H1 (cell line): Measurements from ENCODE around the gene GMEB2. TPM values are rescaled to one million over a fixed set of nuclear protein-coding genes. Genes with fewer than 3 reads are reported as not detected.

Experiments used
- CTCF ChIA-PET: fragments of 300-600 bp; sonication (Branson Sonifier 250); formaldehyde crosslinking; loops from one replicate; lab custom pipeline; 2021; ENCODE audit not compliant: partially characterized antibody; lab: Charles Lee
- POLR2A ChIA-PET: fragments of 300-600 bp; sonication (Branson Sonifier 250); formaldehyde crosslinking; loops from one replicate; lab custom pipeline; 2021; ENCODE audit warnings: inconsistent platforms; ENCODE audit not compliant: partially characterized antibody; lab: Charles Lee
- DNase-seq, 2 experiments: peaks; one replicate each; pipeline versions ENCODE4 v3.0.0 to v3.0.0-alpha.2; 2010 to 2022; ENCODE audit warnings: low spot score in 2 of 2, low read depth in 1 of 2, mixed read lengths in 1 of 2
- FAIRE-seq: peaks from 2 replicates; lab custom pipeline; 2011; peaks lifted over from hg19 to GRCh38; lab: Jason Lieb, UNC
- H2AFZ ChIP-seq: 2 replicates; pipeline ENCODE4 v1.8.1; 2012; ENCODE audit warnings: low read length, inconsistent platforms
- H2AK5ac ChIP-seq: 2 replicates; pipeline ENCODE4 v1.6.1; 2013; ENCODE audit warnings: low read depth, low read length
- H2BK120ac ChIP-seq: replicated peaks from 2 replicates; pipeline ENCODE3; 2013; ENCODE audit warnings: low read depth, low read length, inconsistent platforms
- H2BK12ac ChIP-seq: 2 replicates; pipeline ENCODE4 v1.6.1; 2013; ENCODE audit warnings: low read depth, low read length
- H2BK15ac ChIP-seq: 2 replicates; pipeline ENCODE4 v1.6.1; 2013; ENCODE audit warnings: low read length
- H2BK20ac ChIP-seq: 2 replicates; pipeline ENCODE4 v1.6.1; 2013; ENCODE audit warnings: low read length
- H2BK5ac ChIP-seq: 2 replicates; pipeline ENCODE4 v1.6.1; 2013; ENCODE audit warnings: low read depth, low read length
- H3K14ac ChIP-seq: 2 replicates; pipeline ENCODE4 v1.6.1; 2013; ENCODE audit warnings: inconsistent platforms; ENCODE audit not compliant: insufficient read length
- H3K18ac ChIP-seq: 2 replicates; pipeline ENCODE4 v1.6.1; 2013; ENCODE audit warnings: low read length; ENCODE audit errors: extremely low read depth
- H3K23ac ChIP-seq: 2 replicates; pipeline ENCODE4 v1.6.1; 2013; ENCODE audit warnings: inconsistent platforms; ENCODE audit not compliant: insufficient read length
- H3K23me2 ChIP-seq: 2 replicates; pipeline ENCODE4 v1.6.1; 2013; ENCODE audit warnings: low read depth, low read length
- H3K27ac ChIP-seq: 2 replicates; pipeline ENCODE4 v1.6.1; 2011; ENCODE audit warnings: low read depth, low read length, inconsistent platforms
- H3K27me3 ChIP-seq, 4 experiments: replicated peaks in 1 of 4; 1 replicate in 1 of 4; 2 replicates in 3 of 4; pipeline versions ENCODE4 v1.6.1 to v1.8.1; 2011 to 2013; ENCODE audit warnings: low read length in 3 of 4, mild to moderate bottlenecking in 3 of 4, inconsistent platforms in 2 of 4, mixed read lengths in 2 of 4, moderate library complexity in 1 of 4; ENCODE audit not compliant: control insufficient read depth in 3 of 4, insufficient read depth in 3 of 4; ENCODE audit errors: extremely low read depth in 1 of 4
- H3K36me3 ChIP-seq, 4 experiments: 2 replicates each; pipeline versions ENCODE4 v1.6.1 to v1.8.1; 2011 to 2013; ENCODE audit warnings: mild to moderate bottlenecking in 4 of 4, low read length in 3 of 4, moderate library complexity in 2 of 4, control low read depth in 1 of 4, inconsistent platforms in 1 of 4; ENCODE audit not compliant: insufficient read depth in 4 of 4, control insufficient read depth in 2 of 4
- H3K4ac ChIP-seq: replicated peaks from 2 replicates; pipeline ENCODE3; 2013; ENCODE audit warnings: low read length, low read depth, mixed read lengths, inconsistent platforms; ENCODE audit not compliant: insufficient read length
- H3K4me1 ChIP-seq, 4 experiments: replicated peaks in 1 of 4; 1 replicate in 1 of 4; 2 replicates in 3 of 4; pipeline versions ENCODE4 v1.6.1 to v1.8.1; 2011 to 2013; ENCODE audit warnings: low read length in 3 of 4, inconsistent platforms in 2 of 4, mixed read lengths in 1 of 4; ENCODE audit not compliant: insufficient read depth in 4 of 4, control insufficient read depth in 3 of 4
- H3K4me2 ChIP-seq, 2 experiments: 2 replicates each; pipeline versions ENCODE4 v1.6.1 to v1.8.1; 2011 to 2013; ENCODE audit warnings: low read depth in 2 of 2, low read length in 2 of 2, control low read depth in 1 of 2, inconsistent platforms in 1 of 2, mild to moderate bottlenecking in 1 of 2; ENCODE audit not compliant: insufficient read depth in 1 of 2
- H3K4me3 ChIP-seq, 4 experiments: fragments of 200-600, 300-600 bp in 1 of 4; sonication (generic), shearing (Covaris generic), sonication (Bioruptor Twin) in 1 of 4; 2 replicates each; pipeline versions ENCODE4 v1.5.1 to v1.8.1; 2011 to 2016; ENCODE audit warnings: low read length in 4 of 4, low read depth in 3 of 4, control low read depth in 2 of 4, inconsistent platforms in 2 of 4, mild to moderate bottlenecking in 2 of 4, mixed read lengths in 1 of 4, moderate library complexity in 1 of 4; ENCODE audit not compliant: insufficient read depth in 2 of 4; ENCODE audit errors: extremely low read depth in 1 of 4
- H3K56ac ChIP-seq: replicated peaks from 2 replicates; pipeline ENCODE3; 2013; ENCODE audit warnings: low read depth, mild to moderate bottlenecking, mixed read lengths, low read length, inconsistent platforms; ENCODE audit not compliant: insufficient read length
- H3K79me1 ChIP-seq: 2 replicates; pipeline ENCODE4 v1.6.1; 2013; ENCODE audit warnings: low read depth, low read length, control low read depth
- H3K79me2 ChIP-seq, 2 experiments: 2 replicates each; pipeline versions ENCODE4 v1.6.1 to v1.8.1; 2012 to 2013; ENCODE audit warnings: low read length in 2 of 2, mild to moderate bottlenecking in 2 of 2, inconsistent platforms in 1 of 2; ENCODE audit not compliant: insufficient read depth in 2 of 2, control insufficient read depth in 1 of 2
- H3K9ac ChIP-seq, 4 experiments: replicated peaks in 1 of 4; 1 replicate in 1 of 4; 2 replicates in 3 of 4; pipeline versions ENCODE4 v1.6.1 to v1.8.1; 2011 to 2013; ENCODE audit warnings: low read depth in 3 of 4, low read length in 3 of 4, control low read depth in 2 of 4, mild to moderate bottlenecking in 2 of 4, moderate library complexity in 2 of 4, inconsistent platforms in 1 of 4; ENCODE audit errors: extremely low read depth in 1 of 4
- H3K9me3 ChIP-seq, 2 experiments: 2 replicates each; pipeline versions ENCODE4 v1.6.1 to v1.8.1; 2012 to 2013; ENCODE audit warnings: mild to moderate bottlenecking in 2 of 2, moderate library complexity in 2 of 2, control low read depth in 1 of 2, inconsistent platforms in 1 of 2, low read depth in 1 of 2, low read length in 1 of 2, mixed read lengths in 1 of 2; ENCODE audit not compliant: insufficient read depth in 2 of 2
- H4K20me1 ChIP-seq, 2 experiments: replicated peaks in 1 of 2; 2 replicates each; pipeline versions ENCODE3 to v1.8.1; 2011 to 2013; ENCODE audit warnings: inconsistent platforms in 2 of 2, low read length in 2 of 2, mild to moderate bottlenecking in 1 of 2; ENCODE audit not compliant: insufficient read depth in 2 of 2, control insufficient read depth in 1 of 2
- H4K5ac ChIP-seq: 2 replicates; pipeline ENCODE4 v1.6.1; 2013; ENCODE audit warnings: low read length, low read depth, mixed read lengths, inconsistent platforms; ENCODE audit not compliant: insufficient read length
- H4K8ac ChIP-seq: 2 replicates; pipeline ENCODE4 v1.8.0; 2013; ENCODE audit warnings: mild to moderate bottlenecking, moderate library complexity, low read length, inconsistent platforms; ENCODE audit not compliant: insufficient read depth; ENCODE audit errors: extremely low read depth
- H4K91ac ChIP-seq: replicated peaks from 2 replicates; pipeline ENCODE3; 2013; ENCODE audit warnings: low read length, mixed read lengths, inconsistent platforms; ENCODE audit not compliant: insufficient read length
- ASH2L ChIP-seq: fragments of 200-600, 300-600 bp; sonication (generic); IDR thresholded peaks from one replicate; pipeline ENCODE4 v1.7.1; 2017; ENCODE audit warnings: low read length
- CTBP2 ChIP-seq: IDR thresholded peaks from 2 replicates; pipeline ENCODE4 v1.7.0; 2011; ENCODE audit warnings: borderline replicate concordance, mild to moderate bottlenecking, moderate library complexity, mixed read lengths, low read length; ENCODE audit not compliant: insufficient read depth, insufficient read length
- GTF2F1 ChIP-seq: IDR thresholded peaks from 2 replicates; pipeline ENCODE4 v1.6.1; 2012; ENCODE audit warnings: low read depth, low read length, improper control_type of control experiment, borderline replicate concordance
- HDAC6 ChIP-seq: IDR thresholded peaks from one replicate; pipeline ENCODE4 v1.7.1; 2012; ENCODE audit warnings: low read depth, mild to moderate bottlenecking, inconsistent platforms, low read length, moderate library complexity
- JUN ChIP-seq: IDR thresholded peaks from 2 replicates; pipeline ENCODE4 v1.6.1; 2011; ENCODE audit warnings: low read depth, mild to moderate bottlenecking, improper control_type of control experiment, low read length
- JUND ChIP-seq: IDR thresholded peaks from 2 replicates; pipeline ENCODE4 v1.6.1; 2011; ENCODE audit warnings: mild to moderate bottlenecking, improper control_type of control experiment, low read length
- POU5F1 ChIP-seq: IDR thresholded peaks from 2 replicates; pipeline ENCODE4 v1.6.1; 2011; ENCODE audit warnings: low read depth, mild to moderate bottlenecking, low read length, moderate library complexity
- SIN3A ChIP-seq, 2 experiments: IDR thresholded peaks in 1 of 2; conservative IDR thresholded peaks in 1 of 2; 2 replicates each; pipeline ENCODE4 v1.6.1; 2011 to 2012; ENCODE audit warnings: low read length in 2 of 2, improper control_type of control experiment in 1 of 2, low read depth in 1 of 2, mild to moderate bottlenecking in 1 of 2
- SRF ChIP-seq: IDR thresholded peaks from 2 replicates; pipeline ENCODE4 v1.6.1; 2011; ENCODE audit warnings: mild to moderate bottlenecking, low read depth, low read length, moderate library complexity
- WGBS, 2 experiments: shearing (Covaris generic) in 1 of 2; methylation state at CpG; one replicate each; pipeline versions ENCODE4 v1.1.6 to v1.1.7; 2013 to 2015; ENCODE audit warnings: low lambda C conversion rate in 2 of 2, mixed read lengths in 2 of 2, inconsistent platforms in 1 of 2, low coverage in 1 of 2, missing lambda C conversion rate in 1 of 2; ENCODE audit not compliant: insufficient replicate concordance in 2 of 2, insufficient coverage in 1 of 2, insufficient read length in 1 of 2; ENCODE audit errors: extremely low coverage in 1 of 2, missing lambda C conversion rate in 1 of 2; 5-methylcytosine and 5-hydroxymethylcytosine counted together
- polyA plus RNA-seq, 7 experiments: library from polyadenylated mRNA; depleted of rRNA in 3 of 7; stranded (reverse) in 5 of 7; unstranded in 2 of 7; fragments of >200 nt in 5 of 7; fragments of 200-250 nt in 2 of 7; gene quantifications; 1 replicate in 5 of 7; 2 replicates in 1 of 7; 4 replicates in 1 of 7; pipeline versions ENCODE4 v1.2.1 to v1.2.3, GENCODE V29; 2011 to 2013; ENCODE audit warnings: missing spikeins in 2 of 7, mixed read lengths in 2 of 7
- total RNA-seq: library from RNA; stranded (reverse); fragmentation: NEBNext Ultra II Directional; extraction: Animal tissue kit (Norgen Biotek cat#: 25700); gene quantifications from 2 replicates; pipeline ENCODE4 v1.2.1, GENCODE V29; 2021

GMEB2 gene
- total and polyA plus RNA-seq, 2 of the 8 experiments (the other 6 are each of a cell fraction or from before 2014, with no cell fraction given): 12.9 to 14.2 TPM

- Histone ChIP-seq H3K14ac (no peak overlapping the region), H4K8ac (no peak overlapping the region), H4K91ac (no peak overlapping the region), H3K4me3 (no peak overlapping the region), H2BK5ac (no peak overlapping the region), H2AFZ (no peak overlapping the region), H3K4ac (no peak overlapping the region), H2BK120ac (no peak overlapping the region), H3K18ac (no peak overlapping the region), H3K9me3 (peaks cover 9% of the 10 kb centered on the region in 2 experiments; a peak in 3 of 4 replicates), H4K5ac (no peak overlapping the region), H3K27ac (no peak overlapping the region), H3K27me3 (no peaks in the 10 kb centered on the region; a peak in 2 of 7 replicates), H2BK15ac (no peak overlapping the region), H3K79me2 (peaks cover 0 to 36% of the 10 kb centered on the region in 2 experiments; a peak in 2 of 4 replicates), H3K23me2 (no peaks in the 10 kb centered on the region), H3K36me3 (peaks cover 5 to 20% (median 14%) of the 10 kb centered on the region in 4 experiments; a peak in 5 of 8 replicates), H3K23ac (no peak overlapping the region), H4K20me1 (peaks cover 3 to 5% of the 10 kb centered on the region in 2 experiments), H3K9ac (no peak overlapping the region), H3K56ac (no peak overlapping the region), H3K4me1 (no peaks in the 10 kb centered on the region; a peak in 1 of 7 replicates), H3K79me1 (peaks cover 9% of the 10 kb centered on the region), H2BK12ac (no peak overlapping the region), H2AK5ac (no peak overlapping the region), H3K4me2 (no peak overlapping the region), H2BK20ac (no peak overlapping the region)
- ChIA-PET CTCF (interaction anchor here (0.6 to 2.2 kb wide), 8 partner anchors 14 to 395 kb away, joined by 3 to 7 read pairs (median 3); no protein-coding TSS in a partner anchor), POLR2A (no interaction called here)
- 88% methylated on average over 11 of the region's 11 CpGs; no CpG with 5 or more reads in 1 of the 2 experiments for WGBS, 2 experiments
- no peak for DNase-seq
- FAIRE-seq: no peak
- TF ChIP-seq SIN3A (conservative IDR thresholded peaks at IDR 0.05 in 1 of 2, IDR thresholded peaks at IDR 0.05 in 1 of 2; ENCODE audit: low read depth in 1 of 2, low read length in 2 of 2): no peak
- TF ChIP-seq POU5F1: no peak
- TF ChIP-seq CTBP2: no peak
- TF ChIP-seq ASH2L: no peak
- no peak for TF ChIP-seq SRF
- TF ChIP-seq JUND: no peak
- no peak for TF ChIP-seq GTF2F1
- TF ChIP-seq JUN: no peak
- TF ChIP-seq HDAC6: no peak
Measured at GRCh38 chr20:63618291-63618980, 8.5 kb downstream of the GMEB2 start.
